ENCODE results near the gene PPP1R18. TPM values are rescaled to one million over a fixed set of nuclear protein-coding genes. Genes with fewer than 3 reads are reported as not detected.

The PPP1R18 gene
- total and polyA plus RNA-seq, 9 of the 15 experiments (the other 6 are each of a cell fraction or from before 2014, with no cell fraction given): 12.0 to 99.2 (median 42.6) TPM

- TF ChIP-seq, protein P1, sequence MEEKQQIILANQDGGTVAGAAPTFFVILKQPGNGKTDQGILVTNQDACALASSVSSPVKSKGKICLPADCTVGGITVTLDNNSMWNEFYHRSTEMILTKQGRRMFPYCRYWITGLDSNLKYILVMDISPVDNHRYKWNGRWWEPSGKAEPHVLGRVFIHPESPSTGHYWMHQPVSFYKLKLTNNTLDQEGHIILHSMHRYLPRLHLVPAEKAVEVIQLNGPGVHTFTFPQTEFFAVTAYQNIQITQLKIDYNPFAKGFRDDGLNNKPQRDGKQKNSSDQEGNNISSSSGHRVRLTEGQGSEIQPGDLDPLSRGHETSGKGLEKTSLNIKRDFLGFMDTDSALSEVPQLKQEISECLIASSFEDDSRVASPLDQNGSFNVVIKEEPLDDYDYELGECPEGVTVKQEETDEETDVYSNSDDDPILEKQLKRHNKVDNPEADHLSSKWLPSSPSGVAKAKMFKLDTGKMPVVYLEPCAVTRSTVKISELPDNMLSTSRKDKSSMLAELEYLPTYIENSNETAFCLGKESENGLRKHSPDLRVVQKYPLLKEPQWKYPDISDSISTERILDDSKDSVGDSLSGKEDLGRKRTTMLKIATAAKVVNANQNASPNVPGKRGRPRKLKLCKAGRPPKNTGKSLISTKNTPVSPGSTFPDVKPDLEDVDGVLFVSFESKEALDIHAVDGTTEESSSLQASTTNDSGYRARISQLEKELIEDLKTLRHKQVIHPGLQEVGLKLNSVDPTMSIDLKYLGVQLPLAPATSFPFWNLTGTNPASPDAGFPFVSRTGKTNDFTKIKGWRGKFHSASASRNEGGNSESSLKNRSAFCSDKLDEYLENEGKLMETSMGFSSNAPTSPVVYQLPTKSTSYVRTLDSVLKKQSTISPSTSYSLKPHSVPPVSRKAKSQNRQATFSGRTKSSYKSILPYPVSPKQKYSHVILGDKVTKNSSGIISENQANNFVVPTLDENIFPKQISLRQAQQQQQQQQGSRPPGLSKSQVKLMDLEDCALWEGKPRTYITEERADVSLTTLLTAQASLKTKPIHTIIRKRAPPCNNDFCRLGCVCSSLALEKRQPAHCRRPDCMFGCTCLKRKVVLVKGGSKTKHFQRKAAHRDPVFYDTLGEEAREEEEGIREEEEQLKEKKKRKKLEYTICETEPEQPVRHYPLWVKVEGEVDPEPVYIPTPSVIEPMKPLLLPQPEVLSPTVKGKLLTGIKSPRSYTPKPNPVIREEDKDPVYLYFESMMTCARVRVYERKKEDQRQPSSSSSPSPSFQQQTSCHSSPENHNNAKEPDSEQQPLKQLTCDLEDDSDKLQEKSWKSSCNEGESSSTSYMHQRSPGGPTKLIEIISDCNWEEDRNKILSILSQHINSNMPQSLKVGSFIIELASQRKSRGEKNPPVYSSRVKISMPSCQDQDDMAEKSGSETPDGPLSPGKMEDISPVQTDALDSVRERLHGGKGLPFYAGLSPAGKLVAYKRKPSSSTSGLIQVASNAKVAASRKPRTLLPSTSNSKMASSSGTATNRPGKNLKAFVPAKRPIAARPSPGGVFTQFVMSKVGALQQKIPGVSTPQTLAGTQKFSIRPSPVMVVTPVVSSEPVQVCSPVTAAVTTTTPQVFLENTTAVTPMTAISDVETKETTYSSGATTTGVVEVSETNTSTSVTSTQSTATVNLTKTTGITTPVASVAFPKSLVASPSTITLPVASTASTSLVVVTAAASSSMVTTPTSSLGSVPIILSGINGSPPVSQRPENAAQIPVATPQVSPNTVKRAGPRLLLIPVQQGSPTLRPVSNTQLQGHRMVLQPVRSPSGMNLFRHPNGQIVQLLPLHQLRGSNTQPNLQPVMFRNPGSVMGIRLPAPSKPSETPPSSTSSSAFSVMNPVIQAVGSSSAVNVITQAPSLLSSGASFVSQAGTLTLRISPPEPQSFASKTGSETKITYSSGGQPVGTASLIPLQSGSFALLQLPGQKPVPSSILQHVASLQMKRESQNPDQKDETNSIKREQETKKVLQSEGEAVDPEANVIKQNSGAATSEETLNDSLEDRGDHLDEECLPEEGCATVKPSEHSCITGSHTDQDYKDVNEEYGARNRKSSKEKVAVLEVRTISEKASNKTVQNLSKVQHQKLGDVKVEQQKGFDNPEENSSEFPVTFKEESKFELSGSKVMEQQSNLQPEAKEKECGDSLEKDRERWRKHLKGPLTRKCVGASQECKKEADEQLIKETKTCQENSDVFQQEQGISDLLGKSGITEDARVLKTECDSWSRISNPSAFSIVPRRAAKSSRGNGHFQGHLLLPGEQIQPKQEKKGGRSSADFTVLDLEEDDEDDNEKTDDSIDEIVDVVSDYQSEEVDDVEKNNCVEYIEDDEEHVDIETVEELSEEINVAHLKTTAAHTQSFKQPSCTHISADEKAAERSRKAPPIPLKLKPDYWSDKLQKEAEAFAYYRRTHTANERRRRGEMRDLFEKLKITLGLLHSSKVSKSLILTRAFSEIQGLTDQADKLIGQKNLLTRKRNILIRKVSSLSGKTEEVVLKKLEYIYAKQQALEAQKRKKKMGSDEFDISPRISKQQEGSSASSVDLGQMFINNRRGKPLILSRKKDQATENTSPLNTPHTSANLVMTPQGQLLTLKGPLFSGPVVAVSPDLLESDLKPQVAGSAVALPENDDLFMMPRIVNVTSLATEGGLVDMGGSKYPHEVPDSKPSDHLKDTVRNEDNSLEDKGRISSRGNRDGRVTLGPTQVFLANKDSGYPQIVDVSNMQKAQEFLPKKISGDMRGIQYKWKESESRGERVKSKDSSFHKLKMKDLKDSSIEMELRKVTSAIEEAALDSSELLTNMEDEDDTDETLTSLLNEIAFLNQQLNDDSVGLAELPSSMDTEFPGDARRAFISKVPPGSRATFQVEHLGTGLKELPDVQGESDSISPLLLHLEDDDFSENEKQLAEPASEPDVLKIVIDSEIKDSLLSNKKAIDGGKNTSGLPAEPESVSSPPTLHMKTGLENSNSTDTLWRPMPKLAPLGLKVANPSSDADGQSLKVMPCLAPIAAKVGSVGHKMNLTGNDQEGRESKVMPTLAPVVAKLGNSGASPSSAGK (IDR thresholded peaks at IDR 0.05): no peak; the same call in 1 of the 2 replicates
- no peak for TF ChIP-seq TAF15 (IDR thresholded peaks at IDR 0.05; ENCODE audit: low read depth, low read length)
- peak in 1 of 2 experiments; percentile 60 for TF ChIP-seq AFF1 (IDR thresholded peaks at IDR 0.05; ENCODE audit: low read depth in 1 of 2, partially characterized antibody in 2 of 2)
- TF ChIP-seq PML (IDR thresholded peaks at IDR 0.05; ENCODE audit: low read length): peak; percentile 76
- TF ChIP-seq KDM5B (IDR thresholded peaks at IDR 0.05; ENCODE audit: insufficient replicate concordance, low read depth, low read length): peak; percentile 96
- peak; percentile 41; the same call in 1 of the 2 replicates for TF ChIP-seq MYNN (IDR thresholded peaks at IDR 0.05)
- TF ChIP-seq MYNN (CRISPR knock-in tag; IDR thresholded peaks at IDR 0.05): no peak
- no peak for TF ChIP-seq ZBTB1 (CRISPR knock-in tag; IDR thresholded peaks at IDR 0.05; ENCODE audit: borderline replicate concordance, low read depth)
- peak; percentile 57; the same call in 1 of the 2 replicates for TF ChIP-seq ZNF239 (CRISPR knock-in tag; IDR thresholded peaks at IDR 0.05)
- peak; percentile 99 for TF ChIP-seq MAFG (tag; conservative IDR thresholded peaks at IDR 0.05)
- peak; percentile 99 for TF ChIP-seq SP1 (CRISPR knock-in tag; IDR thresholded peaks at IDR 0.05)
These were observed 30.8 kb upstream of the PPP1R18 start, which contains the start of gene MDC1 (continued) for GRCh38 chr6:30717129-30717844.
